ENCODE results near the gene CD8A. TPM values are rescaled to one million over a fixed set of nuclear protein-coding genes. Genes with fewer than 3 reads are reported as not detected.

Gene CD8A
- total and polyA plus RNA-seq, 10 of the 15 experiments (the other 5 are each of a cell fraction or from before 2014, with no cell fraction given): 0.15 to 0.43 TPM; not detected in 8

DNA sequence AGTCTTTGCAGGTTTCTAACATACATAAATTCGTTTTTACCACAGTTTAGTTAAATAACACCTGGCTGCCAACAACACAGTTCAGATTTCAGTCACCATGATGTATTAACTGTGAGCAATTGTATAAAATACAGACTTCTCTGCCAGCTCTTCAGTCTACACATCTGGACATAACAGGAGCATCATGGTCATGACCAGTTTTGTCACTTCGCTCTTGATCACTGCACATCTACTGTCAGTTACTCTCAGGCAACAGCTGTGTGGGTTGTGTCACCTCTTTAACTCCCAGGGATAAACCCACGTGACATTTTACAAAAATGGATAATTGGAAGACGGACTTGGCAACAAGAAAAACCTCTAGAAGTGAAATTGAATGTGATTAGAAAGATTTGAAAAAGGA lies 30.3 kb downstream of the CD8A start:
- in situ Hi-C loops (cut with MboI): no loop called here
- no peaks in the 10 kb centered on the region for H3K4me1 ChIP-seq (ENCODE audit: control insufficient read depth, insufficient read depth, low read length)
- H2AFZ ChIP-seq (ENCODE audit: control insufficient read depth, low read depth, low read length): no peak overlapping the region
- no peaks in the 10 kb centered on the region for H4K20me1 ChIP-seq (ENCODE audit: control insufficient read depth, insufficient read depth)
- SMC1A ChIA-PET (ENCODE audit: uncharacterized antibody, unreplicated experiment): no interaction called here
- DNase-seq (ENCODE audit: low read depth, low spot score) (no peak), FAIRE-seq (no peak), ATAC-seq (no peak)
- H3K4me2 ChIP-seq (ENCODE audit: control insufficient read depth, insufficient read depth): no peak overlapping the region
- intact Hi-C loops (cut with micrococcal nuclease; ENCODE audit: unreplicated experiment): no loop called here
- POLR2A ChIA-PET: no interaction called here
- H3K27me3 ChIP-seq (replicated peaks in 1 of 2; ENCODE audit: control insufficient read depth in 2 of 2, insufficient read depth in 2 of 2, low read length in 1 of 2): no peaks in the 10 kb centered on the region
- H3K79me2 ChIP-seq (ENCODE audit: control insufficient read depth, insufficient read depth, low read length): no peaks in the 10 kb centered on the region
- no peak overlapping the region for H3K27ac ChIP-seq (ENCODE audit: control insufficient read depth, insufficient read depth)
- CTCF ChIA-PET: no interaction called here
- peaks cover 0 to 2% of the 10 kb centered on the region in 2 experiments; a peak in 2 of 4 replicates for H3K36me3 ChIP-seq (ENCODE audit: control insufficient read depth in 2 of 2, insufficient read depth in 2 of 2, low read length in 1 of 2)
- H3K9me3 ChIP-seq (replicated peaks; ENCODE audit: control insufficient read depth, insufficient read depth, low read length): no peaks in the 10 kb centered on the region
- 85% methylated on average over 4 of the region's 4 CpGs for WGBS (ENCODE audit: insufficient coverage, insufficient replicate concordance, low lambda C conversion rate, missing lambda C conversion rate)
- H3K9ac ChIP-seq (ENCODE audit: control insufficient read depth, insufficient read depth, low read length): no peak overlapping the region
- BruUV-seq (replicated peaks): no TSS peak
- H3K4me3 ChIP-seq: no peak overlapping the region
- RAD21 ChIA-PET (ENCODE audit: unreplicated experiment): no interaction called here
- TF ChIP-seq SIN3A (IDR thresholded peaks at IDR 0.05; ENCODE audit: low read depth, low read length): no peak
- no peak for TF ChIP-seq SUZ12 (IDR thresholded peaks at IDR 0.05; ENCODE audit: unreplicated experiment)
- TF ChIP-seq, protein P1, sequence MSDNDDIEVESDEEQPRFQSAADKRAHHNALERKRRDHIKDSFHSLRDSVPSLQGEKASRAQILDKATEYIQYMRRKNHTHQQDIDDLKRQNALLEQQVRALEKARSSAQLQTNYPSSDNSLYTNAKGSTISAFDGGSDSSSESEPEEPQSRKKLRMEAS (IDR thresholded peaks at IDR 0.05; ENCODE audit: low read depth, low read length): no peak
- TF ChIP-seq FOXK2 (IDR thresholded peaks at IDR 0.05): no peak
- no peak for TF ChIP-seq SMARCA5 (IDR thresholded peaks at IDR 0.05)
- TF ChIP-seq STAT3 (IDR thresholded peaks at IDR 0.05; ENCODE audit: low read depth, low read length): no peak
- TF ChIP-seq IKZF1 (conservative IDR thresholded peaks at IDR 0.05): no peak
- TF ChIP-seq PBX3 (IDR thresholded peaks at IDR 0.05; ENCODE audit: insufficient replicate concordance, low read depth, low read length): no peak
- TF ChIP-seq TBL1XR1 (IDR thresholded peaks at IDR 0.05; ENCODE audit: low read depth, low read length): no peak
- TF ChIP-seq CREM (IDR thresholded peaks at IDR 0.05; ENCODE audit: low read depth): no peak
- TF ChIP-seq, protein P2, sequence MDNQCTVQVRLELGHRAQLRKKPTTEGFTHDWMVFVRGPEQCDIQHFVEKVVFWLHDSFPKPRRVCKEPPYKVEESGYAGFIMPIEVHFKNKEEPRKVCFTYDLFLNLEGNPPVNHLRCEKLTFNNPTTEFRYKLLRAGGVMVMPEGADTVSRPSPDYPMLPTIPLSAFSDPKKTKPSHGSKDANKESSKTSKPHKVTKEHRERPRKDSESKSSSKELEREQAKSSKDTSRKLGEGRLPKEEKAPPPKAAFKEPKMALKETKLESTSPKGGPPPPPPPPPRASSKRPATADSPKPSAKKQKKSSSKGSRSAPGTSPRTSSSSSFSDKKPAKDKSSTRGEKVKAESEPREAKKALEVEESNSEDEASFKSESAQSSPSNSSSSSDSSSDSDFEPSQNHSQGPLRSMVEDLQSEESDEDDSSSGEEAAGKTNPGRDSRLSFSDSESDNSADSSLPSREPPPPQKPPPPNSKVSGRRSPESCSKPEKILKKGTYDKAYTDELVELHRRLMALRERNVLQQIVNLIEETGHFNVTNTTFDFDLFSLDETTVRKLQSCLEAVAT (IDR thresholded peaks at IDR 0.05): no peak
- no peak for TF ChIP-seq CUX1 (IDR thresholded peaks at IDR 0.05; ENCODE audit: insufficient replicate concordance, low read depth, low read length)
- TF ChIP-seq SIX5 (IDR thresholded peaks at IDR 0.05; ENCODE audit: low read depth, low read length, severe bottlenecking): no peak
- no peak for TF ChIP-seq IKZF2 (IDR thresholded peaks at IDR 0.05)
- no peak for TF ChIP-seq BRCA1 (IDR thresholded peaks at IDR 0.05; ENCODE audit: low read depth, low read length)
- TF ChIP-seq ZNF24 (IDR thresholded peaks at IDR 0.05): no peak
- no peak for TF ChIP-seq CREB1 (IDR thresholded peaks at IDR 0.05; ENCODE audit: low read depth)
- no peak for TF ChIP-seq LARP7 (IDR thresholded peaks at IDR 0.05)
